Coronary artery (tissue), 2 donors: ENCODE data around the gene USP2.
"Not testable (repeated sequence)": the region's sequence is repeated elsewhere in the genome, so short reads cannot be mapped to it uniquely, and the experiment has no call there.

Experiments used
- DNase-seq: peaks from one replicate; pipeline ENCODE4 v3.0.0-alpha.2; 2017; ENCODE audit warnings: low spot score
- H3K27ac ChIP-seq, 2 donors: fragments of 200-600 bp; sonication (generic); one replicate each; pipeline ENCODE4 v1.5.1; 2016 to 2019
- H3K4me3 ChIP-seq: fragments of 200-600 bp; sonication (generic); 2 replicates; pipeline ENCODE4 v1.5.1; 2016; ENCODE audit warnings: mild to moderate bottlenecking, moderate library complexity
- CTCF ChIP-seq: fragments of 200-600 bp; sonication (generic); IDR thresholded peaks from one replicate; pipeline ENCODE4 v1.5.1; 2019; ENCODE audit warnings: antibody characterized with exemption

The USP2 gene

GRCh38 chr11:119384332-119384731, 2.8 kb upstream of the USP2 start:
- no peak for DNase-seq

GRCh38 chr11:119382513-119382912, 1.0 kb upstream of the USP2 start:
- H3K27ac ChIP-seq, DNase-seq: not testable (repeated sequence)
- H3K4me3 ChIP-seq = peak overlapping the region; percentile 73

More at GRCh38 chr11:119384332-119384731, 2.8 kb upstream of the USP2 start:
- TF ChIP-seq CTCF = no peak
- H3K27ac ChIP-seq = no peak overlapping the region
- H3K4me3 ChIP-seq = no peak overlapping the region

- DNase-seq = no peak
- H3K27ac ChIP-seq = peak overlapping the region in 1 of 2 donors; percentile 12
- no peak for TF ChIP-seq CTCF
- peak overlapping the region; percentile 73 for H3K4me3 ChIP-seq
Observed at GRCh38 chr11:119382101-119382500, 611 bp upstream of the USP2 start.

GRCh38 chr11:119380827-119381180, 686 bp downstream of the USP2 start:
- no peak for TF ChIP-seq CTCF
- H3K4me3 ChIP-seq = peak overlapping the region; percentile 73
- H3K27ac ChIP-seq = peak overlapping the region in 1 of 2 donors; percentile 51
- no peak for DNase-seq

- Histone ChIP-seq H3K4me3 (no peak overlapping the region), H3K27ac (no peak overlapping the region)
- DNase-seq = no peak
- no peak for TF ChIP-seq CTCF
Observed at GRCh38 chr11:119380160-119380826, 1.2 kb downstream of the USP2 start.

GRCh38 chr11:119378851-119379465, 2.5 kb downstream of the USP2 start:
- Histone ChIP-seq H3K4me3 (no peak overlapping the region), H3K27ac (no peak overlapping the region)

More at GRCh38 chr11:119378851-119379465, 2.5 kb downstream of the USP2 start:
- DNase-seq = no peak
- no peak for TF ChIP-seq CTCF
